Measurements from ENCODE around the gene ARHGDIA. TPM values are rescaled to one million over a fixed set of nuclear protein-coding genes. Genes with fewer than 3 reads are reported as not detected.
A peak's percentile ranks its signal among the peaks of the same experiment; 100 is the strongest.

Gene ARHGDIA
- total RNA-seq, 1 donor from 2014 or later, result 314 TPM

DNA sequence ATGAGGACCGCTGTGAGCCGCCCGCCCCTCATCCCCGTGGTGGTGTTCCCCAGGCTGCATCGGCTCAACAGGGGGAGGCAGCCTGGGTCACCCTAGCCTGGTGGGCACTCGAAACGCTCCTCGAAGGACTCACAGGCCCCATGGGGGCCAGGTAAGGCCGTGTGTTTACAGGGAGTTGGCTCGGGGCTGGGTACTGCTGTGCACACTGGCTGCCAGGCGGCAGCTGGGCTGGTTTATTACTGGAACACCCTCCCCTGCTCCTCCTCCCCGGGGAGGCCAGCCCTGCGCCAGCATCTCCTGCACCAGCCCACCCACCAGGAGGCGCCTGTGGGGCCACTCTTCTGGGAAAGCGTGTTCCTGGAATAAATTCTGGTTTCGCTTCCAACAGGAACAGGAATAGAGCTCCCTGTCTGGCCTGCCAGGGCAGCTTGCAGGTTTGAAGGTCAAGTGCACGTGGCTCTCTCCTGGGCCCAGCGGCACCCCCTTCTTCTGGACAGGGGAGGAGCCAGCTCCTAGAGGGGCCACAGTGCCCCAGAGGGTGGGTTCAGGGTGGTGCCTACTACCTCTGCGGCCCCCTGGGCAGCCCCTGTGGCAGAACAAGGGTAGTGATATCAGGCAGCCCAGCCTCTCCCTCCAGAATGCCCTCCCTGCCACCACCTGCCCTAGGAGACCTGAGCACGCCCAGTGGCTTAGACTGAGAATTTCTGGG is 49.4 kb downstream of the ARHGDIA start:
- peaks cover 24 to 27% of the 10 kb centered on the region in 2 donors for H3K36me3 ChIP-seq
- H3K9me3 ChIP-seq, result no peaks in the 10 kb centered on the region
- H3K4me3 ChIP-seq, result no peak overlapping the region
- DNase-seq (ENCODE audit: low spot score in 2 of 2), result peak; percentile 27 to 78
- intact Hi-C loops (cut with DNase I), result no loop called here
- TF ChIP-seq, protein P1, sequence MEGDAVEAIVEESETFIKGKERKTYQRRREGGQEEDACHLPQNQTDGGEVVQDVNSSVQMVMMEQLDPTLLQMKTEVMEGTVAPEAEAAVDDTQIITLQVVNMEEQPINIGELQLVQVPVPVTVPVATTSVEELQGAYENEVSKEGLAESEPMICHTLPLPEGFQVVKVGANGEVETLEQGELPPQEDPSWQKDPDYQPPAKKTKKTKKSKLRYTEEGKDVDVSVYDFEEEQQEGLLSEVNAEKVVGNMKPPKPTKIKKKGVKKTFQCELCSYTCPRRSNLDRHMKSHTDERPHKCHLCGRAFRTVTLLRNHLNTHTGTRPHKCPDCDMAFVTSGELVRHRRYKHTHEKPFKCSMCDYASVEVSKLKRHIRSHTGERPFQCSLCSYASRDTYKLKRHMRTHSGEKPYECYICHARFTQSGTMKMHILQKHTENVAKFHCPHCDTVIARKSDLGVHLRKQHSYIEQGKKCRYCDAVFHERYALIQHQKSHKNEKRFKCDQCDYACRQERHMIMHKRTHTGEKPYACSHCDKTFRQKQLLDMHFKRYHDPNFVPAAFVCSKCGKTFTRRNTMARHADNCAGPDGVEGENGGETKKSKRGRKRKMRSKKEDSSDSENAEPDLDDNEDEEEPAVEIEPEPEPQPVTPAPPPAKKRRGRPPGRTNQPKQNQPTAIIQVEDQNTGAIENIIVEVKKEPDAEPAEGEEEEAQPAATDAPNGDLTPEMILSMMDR (IDR thresholded peaks at IDR 0.05), result peak; percentile 31 to 53 (median 53)
- H3K27me3 ChIP-seq, result no peaks in the 10 kb centered on the region
- peaks cover 0 to 6% of the 10 kb centered on the region in 2 donors for H3K4me1 ChIP-seq
- H3K27ac ChIP-seq, result peak overlapping the region; percentile 10 to 32

DNA sequence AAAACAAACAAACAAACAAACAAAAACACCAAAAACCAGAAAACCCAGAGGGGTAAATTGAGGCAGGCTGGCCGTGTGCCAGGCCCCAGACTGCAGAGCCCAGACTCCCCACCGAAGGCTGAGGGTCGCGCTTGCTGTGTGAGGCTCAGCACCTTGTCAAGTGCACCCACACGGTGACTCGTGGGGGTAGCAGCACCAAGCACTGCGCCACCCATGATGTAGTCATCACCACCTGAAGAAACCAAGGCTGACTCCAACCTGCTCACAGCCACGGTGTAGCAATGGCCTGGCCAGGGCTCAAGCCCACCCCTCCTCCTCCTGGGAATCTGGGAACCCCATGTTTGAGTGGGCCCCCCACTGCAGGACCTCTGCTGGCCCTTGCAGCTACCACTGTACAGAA is 50.0 kb downstream of the ARHGDIA start:
- H3K9me3 ChIP-seq, result no peaks in the 10 kb centered on the region
- no peak for DNase-seq (ENCODE audit: low spot score in 2 of 2)
- H3K27ac ChIP-seq, result no peak overlapping the region
- intact Hi-C loops (cut with DNase I), result no loop called here
- TF ChIP-seq, protein P1 (IDR thresholded peaks at IDR 0.05), result no peak
- H3K27me3 ChIP-seq, result no peaks in the 10 kb centered on the region
- H3K4me1 ChIP-seq, result peaks cover 0 to 6% of the 10 kb centered on the region in 2 donors
- peaks cover 24 to 27% of the 10 kb centered on the region in 2 donors for H3K36me3 ChIP-seq
- H3K4me3 ChIP-seq, result no peak overlapping the region

DNA sequence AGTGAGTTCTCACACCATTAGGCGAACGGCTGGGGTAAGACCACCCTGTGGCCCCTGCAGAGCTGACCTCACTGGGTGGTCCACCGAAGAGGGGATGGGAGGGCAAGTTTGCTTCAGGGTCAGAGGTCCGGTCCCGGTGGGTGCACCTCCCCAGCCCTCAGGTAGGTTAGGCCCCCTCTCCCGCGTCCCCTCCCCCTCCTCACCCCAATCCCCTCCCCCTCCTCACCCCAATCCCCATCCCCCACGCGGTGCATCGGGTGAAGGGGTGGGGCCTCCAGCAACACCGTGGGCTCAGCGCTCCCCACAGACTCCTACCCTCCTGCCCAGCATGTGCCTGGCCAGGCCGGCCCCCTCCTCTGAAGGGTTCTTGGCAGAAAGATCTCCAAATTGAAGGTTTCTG is 51.4 kb downstream of the ARHGDIA start:
- no peaks in the 10 kb centered on the region for H3K9me3 ChIP-seq
- H3K27ac ChIP-seq, result no peak overlapping the region
- TF ChIP-seq, protein P1 (IDR thresholded peaks at IDR 0.05), result no peak
- peaks cover 0 to 6% of the 10 kb centered on the region in 2 donors for H3K4me1 ChIP-seq
- H3K36me3 ChIP-seq, result peaks cover 21 to 23% of the 10 kb centered on the region in 2 donors
- H3K4me3 ChIP-seq, result no peak overlapping the region
- DNase-seq (ENCODE audit: low spot score in 2 of 2), result no peak
- intact Hi-C loops (cut with DNase I), result no loop called here
- no peaks in the 10 kb centered on the region for H3K27me3 ChIP-seq

DNA sequence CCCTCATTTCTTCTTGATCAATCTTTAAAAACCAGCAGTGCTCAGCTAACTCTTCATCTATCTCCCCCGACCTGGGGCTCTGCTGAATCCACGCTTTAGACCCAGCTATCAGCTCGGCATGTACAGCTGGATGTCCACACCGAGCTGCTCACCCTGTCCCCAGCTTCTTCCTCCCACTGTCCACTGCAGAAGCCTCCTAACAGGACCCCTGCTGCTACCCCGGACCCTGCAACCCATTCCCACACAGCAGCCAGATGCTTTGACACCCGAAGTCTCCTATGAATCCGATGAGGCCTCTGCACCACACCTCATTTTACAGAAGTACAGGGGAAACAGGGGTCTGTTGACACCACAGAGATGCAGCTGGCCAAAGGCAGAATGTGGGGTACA is 53.4 kb downstream of the ARHGDIA start:
- H3K27ac ChIP-seq, result no peak overlapping the region
- TF ChIP-seq, protein P1 (IDR thresholded peaks at IDR 0.05), result no peak
- H3K9me3 ChIP-seq, result no peaks in the 10 kb centered on the region
- H3K27me3 ChIP-seq, result no peaks in the 10 kb centered on the region
- peaks cover 2 to 6% of the 10 kb centered on the region in 2 donors for H3K36me3 ChIP-seq
- H3K4me3 ChIP-seq, result no peak overlapping the region
- intact Hi-C loops (cut with DNase I), result no loop called here
- no peak for DNase-seq (ENCODE audit: low spot score in 2 of 2)
- peaks cover 0 to 6% of the 10 kb centered on the region in 2 donors for H3K4me1 ChIP-seq

Other genes with a start within 250 kb of the ARHGDIA start
- 128 TPM for gene NPLOC4, start 234.2 kb downstream of the ARHGDIA start, total RNA-seq
- not detected for gene TSPAN10, start 234.1 kb downstream of the ARHGDIA start, total RNA-seq
- gene PDE6G, start 214.8 kb downstream of the ARHGDIA start, total RNA-seq, result not detected
- 96.1 TPM for gene OXLD1, start 204.7 kb downstream of the ARHGDIA start, total RNA-seq
- gene CCDC137, start 204.6 kb downstream of the ARHGDIA start, total RNA-seq, result 15.8 TPM
- 21.0 TPM for gene ARL16, start 187.5 kb downstream of the ARHGDIA start, total RNA-seq
- gene HGS, start 187.3 kb downstream of the ARHGDIA start, total RNA-seq, result 211 TPM
- gene MRPL12, start 168.0 kb downstream of the ARHGDIA start, total RNA-seq, result 21.8 TPM
- gene SLC25A10, start 159.1 kb downstream of the ARHGDIA start, total RNA-seq, result 0.53 TPM
- gene GCGR, start 67.2 kb downstream of the ARHGDIA start, total RNA-seq, result not detected
- gene MCRIP1, start 38.0 kb downstream of the ARHGDIA start, total RNA-seq, result 149 TPM
- not detected for gene PPP1R27, start 36.3 kb downstream of the ARHGDIA start, total RNA-seq
- gene P4HB, start 10.8 kb downstream of the ARHGDIA start, total RNA-seq, result 670 TPM
- 31.8 TPM for gene ALYREF, start 20.2 kb upstream of the ARHGDIA start, total RNA-seq
- gene ANAPC11, start 20.4 kb upstream of the ARHGDIA start, total RNA-seq, result 108 TPM
- gene NPB, start 30.9 kb upstream of the ARHGDIA start, total RNA-seq, result 1.5 TPM
- gene PCYT2, start 40.1 kb upstream of the ARHGDIA start, total RNA-seq, result 81.1 TPM
- gene SIRT7, start 46.8 kb upstream of the ARHGDIA start, total RNA-seq, result 32.6 TPM
- gene MAFG, start 56.4 kb upstream of the ARHGDIA start, total RNA-seq, result 28.7 TPM
- 31.5 TPM for gene PYCR1, start 66.0 kb upstream of the ARHGDIA start, total RNA-seq
- gene MYADML2, start 75.9 kb upstream of the ARHGDIA start, total RNA-seq, result not detected
- not detected for gene NOTUM, start 89.8 kb upstream of the ARHGDIA start, total RNA-seq
- gene ASPSCR1, start 106.3 kb upstream of the ARHGDIA start, total RNA-seq, result 45.1 TPM
- gene CENPX, start 151.5 kb upstream of the ARHGDIA start, total RNA-seq, result 41.3 TPM
- gene LRRC45, start 152.0 kb upstream of the ARHGDIA start, total RNA-seq, result 2.0 TPM
- not detected for gene RAC3, start 160.3 kb upstream of the ARHGDIA start, total RNA-seq
- gene DCXR, start 166.4 kb upstream of the ARHGDIA start, total RNA-seq, result 160 TPM
- gene RFNG, start 180.5 kb upstream of the ARHGDIA start, total RNA-seq, result 73.7 TPM
- gene GPS1, start 180.6 kb upstream of the ARHGDIA start, total RNA-seq, result 42.1 TPM
- 111 TPM for gene DUS1L, start 194.5 kb upstream of the ARHGDIA start, total RNA-seq
- gene FASN, start 226.9 kb upstream of the ARHGDIA start, total RNA-seq, result 90.9 TPM

Data from ascending aorta (tissue), 2 donors.